ENCODE measurements around the gene SEPTIN11. TPM values are rescaled to one million over a fixed set of nuclear protein-coding genes. Genes with fewer than 3 reads are reported as not detected.

Gene SEPTIN11
- total RNA-seq, 2 donors from 2014 or later: 41.9 to 48.3 TPM

DNA sequence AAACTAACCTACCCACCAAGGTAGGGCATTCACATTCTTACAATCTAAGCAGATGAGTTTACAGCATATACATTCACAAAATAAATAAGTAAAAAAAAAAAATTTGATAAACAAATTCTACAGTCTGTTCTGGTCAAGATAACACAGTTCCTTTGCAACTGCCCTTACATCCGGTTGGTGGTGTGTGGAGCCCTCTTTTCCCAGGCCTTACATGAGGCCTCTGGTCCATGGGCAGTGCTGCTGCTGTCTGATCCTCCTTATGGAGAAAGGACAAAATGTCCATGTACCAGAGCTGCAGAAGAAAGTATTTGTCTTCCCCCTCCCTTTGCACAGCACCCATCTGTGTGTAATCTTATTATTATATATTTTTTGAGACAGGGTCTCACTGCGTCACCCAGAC lies 2.2 kb upstream of the SEPTIN11 start:
- intact Hi-C loops (cut with DNase I): no loop called here
- DNase-seq (peak; percentile 24 to 47 (median 46)), ATAC-seq (no peak)
- Histone ChIP-seq H3K27me3 (no peaks in the 10 kb centered on the region), H3K4me1 (peaks cover 26% of the 10 kb centered on the region), H3K36me3 (replicated peaks in 1 of 2; ENCODE audit: insufficient read depth in 1 of 2, low read depth in 2 of 2) (no peaks in the 10 kb centered on the region), H3K9me3 (no peaks in the 10 kb centered on the region), H3K27ac (no peak overlapping the region), H3K4me3 (no peak overlapping the region)
- TF ChIP-seq, protein P1, sequence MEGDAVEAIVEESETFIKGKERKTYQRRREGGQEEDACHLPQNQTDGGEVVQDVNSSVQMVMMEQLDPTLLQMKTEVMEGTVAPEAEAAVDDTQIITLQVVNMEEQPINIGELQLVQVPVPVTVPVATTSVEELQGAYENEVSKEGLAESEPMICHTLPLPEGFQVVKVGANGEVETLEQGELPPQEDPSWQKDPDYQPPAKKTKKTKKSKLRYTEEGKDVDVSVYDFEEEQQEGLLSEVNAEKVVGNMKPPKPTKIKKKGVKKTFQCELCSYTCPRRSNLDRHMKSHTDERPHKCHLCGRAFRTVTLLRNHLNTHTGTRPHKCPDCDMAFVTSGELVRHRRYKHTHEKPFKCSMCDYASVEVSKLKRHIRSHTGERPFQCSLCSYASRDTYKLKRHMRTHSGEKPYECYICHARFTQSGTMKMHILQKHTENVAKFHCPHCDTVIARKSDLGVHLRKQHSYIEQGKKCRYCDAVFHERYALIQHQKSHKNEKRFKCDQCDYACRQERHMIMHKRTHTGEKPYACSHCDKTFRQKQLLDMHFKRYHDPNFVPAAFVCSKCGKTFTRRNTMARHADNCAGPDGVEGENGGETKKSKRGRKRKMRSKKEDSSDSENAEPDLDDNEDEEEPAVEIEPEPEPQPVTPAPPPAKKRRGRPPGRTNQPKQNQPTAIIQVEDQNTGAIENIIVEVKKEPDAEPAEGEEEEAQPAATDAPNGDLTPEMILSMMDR (IDR thresholded peaks at IDR 0.05): peak in 4 of 7 experiments; percentile 11 to 34 (median 26)
- no peak for TF ChIP-seq POLR2A (IDR thresholded peaks at IDR 0.05)
- 59 to 67% methylated on average over 2 of the region's 2 CpGs for WGBS, 2 donors

DNA sequence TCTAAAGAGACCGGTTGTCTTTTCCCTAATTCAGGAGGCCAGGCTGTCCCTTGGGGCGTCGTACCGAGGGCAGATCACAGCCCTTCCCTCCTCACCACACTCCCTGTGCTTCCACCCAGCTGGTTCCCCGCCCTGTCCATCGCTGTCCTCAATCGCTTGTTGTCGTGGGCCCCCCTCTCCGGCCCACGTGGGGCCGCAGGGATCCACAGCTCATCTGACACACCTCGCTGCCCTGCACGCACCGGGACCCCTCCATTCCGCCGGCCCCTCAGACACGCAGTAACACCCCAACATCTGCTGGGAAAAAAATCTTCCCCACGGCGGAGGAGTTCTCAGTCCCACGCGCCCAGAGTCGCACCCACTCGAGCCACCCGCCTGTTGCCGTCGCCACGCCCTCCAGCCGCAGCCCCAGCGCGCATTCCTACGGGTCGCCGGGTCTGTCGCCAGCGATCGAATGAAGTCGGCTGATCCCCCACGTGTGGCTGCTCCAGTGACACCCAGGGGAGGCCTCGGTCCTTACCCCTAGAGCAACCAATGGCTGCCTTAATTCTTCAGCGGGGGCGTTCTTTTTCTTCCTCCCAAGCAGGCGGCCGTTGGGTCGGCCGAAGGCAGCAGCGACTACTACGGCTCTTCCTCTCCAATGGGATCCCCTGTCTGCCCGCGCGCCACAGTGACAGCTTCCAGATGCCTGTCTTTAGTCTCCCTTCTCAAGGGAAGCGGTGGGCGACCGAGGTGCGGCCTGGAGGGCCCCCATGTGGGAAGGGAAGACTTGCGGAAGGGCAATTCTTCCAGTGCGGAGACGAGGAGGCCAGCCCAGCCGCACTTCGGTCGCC lies 893 bp upstream of the SEPTIN11 start:
- Histone ChIP-seq H3K27me3 (no peaks in the 10 kb centered on the region), H3K27ac (peak overlapping the region; percentile 74 to 84 (median 82)), H3K4me3 (peak overlapping the region; percentile 52 to 69), H3K36me3 (replicated peaks in 1 of 2; ENCODE audit: insufficient read depth in 1 of 2, low read depth in 2 of 2) (no peaks in the 10 kb centered on the region), H3K9me3 (no peaks in the 10 kb centered on the region), H3K4me1 (peaks cover 27% of the 10 kb centered on the region)
- DNase-seq: peak; percentile 67 to 83 (median 80)
- peak in 2 of 3 donors; percentile 11 to 34 for TF ChIP-seq POLR2A (IDR thresholded peaks at IDR 0.05)
- TF ChIP-seq, protein P1 (IDR thresholded peaks at IDR 0.05): no peak
- WGBS, 2 donors: 6 to 7% methylated on average over 40 to 60 of the region's 60 CpGs
- ATAC-seq: peak; percentile 58
- intact Hi-C loops (cut with DNase I): no loop called here

DNA sequence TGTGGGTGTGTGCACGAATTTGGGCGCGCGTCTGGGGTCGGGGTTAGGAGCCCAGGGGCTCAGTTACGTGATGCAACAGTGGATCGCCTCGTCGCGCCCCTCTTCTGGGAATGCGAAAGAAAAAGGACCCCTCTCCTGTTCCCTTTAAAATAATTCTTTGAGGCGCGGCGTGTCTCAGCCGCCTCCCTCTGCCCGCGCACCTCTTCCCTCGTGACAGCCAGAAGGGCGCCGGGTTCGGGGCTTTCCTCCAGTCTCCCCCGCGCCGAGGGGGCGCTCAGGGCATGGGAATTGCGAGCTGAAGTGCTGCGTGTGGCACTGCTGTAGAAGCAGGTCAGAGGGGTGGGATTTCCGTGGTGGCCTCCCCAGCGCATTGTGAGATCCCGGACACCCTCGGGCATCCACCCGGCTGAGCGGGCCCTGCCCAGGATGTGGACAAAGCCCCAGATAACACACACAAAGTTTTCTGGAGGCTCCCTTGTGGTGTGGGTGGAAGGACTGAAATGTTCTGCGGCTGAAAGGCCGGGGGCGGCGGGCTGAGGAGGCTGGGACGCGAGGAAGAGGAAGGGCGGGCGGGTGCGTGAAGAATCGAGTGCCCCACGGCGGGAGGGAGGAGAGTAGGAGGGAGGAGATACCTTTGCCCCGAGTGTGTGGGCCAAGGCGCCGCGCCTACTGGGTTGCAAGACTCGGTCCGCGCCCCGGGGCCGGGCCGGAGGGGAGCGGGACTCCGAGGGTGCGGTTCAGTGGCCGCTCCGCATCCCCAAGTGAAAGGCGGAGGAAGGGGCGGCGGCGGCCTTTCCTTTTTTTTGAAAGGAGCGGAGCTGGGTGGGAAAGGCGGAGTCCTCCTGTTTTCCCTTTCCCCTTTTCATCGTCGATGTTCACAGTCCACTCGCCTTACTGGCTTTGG lies 752 bp downstream of the SEPTIN11 start:
- H3K36me3 ChIP-seq (replicated peaks in 1 of 2; ENCODE audit: insufficient read depth in 1 of 2, low read depth in 2 of 2): no peaks in the 10 kb centered on the region
- H3K4me1 ChIP-seq: peaks cover 27% of the 10 kb centered on the region
- H3K4me3 ChIP-seq: peak overlapping the region; percentile 52 to 69
- H3K9me3 ChIP-seq: no peaks in the 10 kb centered on the region
- ATAC-seq (peak; percentile 16), DNase-seq (peak; percentile 43 to 57 (median 48))
- WGBS, 2 donors: 0 to 1% methylated on average over 63 to 69 of the region's 69 CpGs
- no peak for TF ChIP-seq POLR2A (IDR thresholded peaks at IDR 0.05)
- TF ChIP-seq, protein P1 (IDR thresholded peaks at IDR 0.05): no peak
- H3K27me3 ChIP-seq: no peaks in the 10 kb centered on the region
- peak overlapping the region; percentile 74 to 84 (median 82) for H3K27ac ChIP-seq
- intact Hi-C loops (cut with DNase I): no loop called here

DNA sequence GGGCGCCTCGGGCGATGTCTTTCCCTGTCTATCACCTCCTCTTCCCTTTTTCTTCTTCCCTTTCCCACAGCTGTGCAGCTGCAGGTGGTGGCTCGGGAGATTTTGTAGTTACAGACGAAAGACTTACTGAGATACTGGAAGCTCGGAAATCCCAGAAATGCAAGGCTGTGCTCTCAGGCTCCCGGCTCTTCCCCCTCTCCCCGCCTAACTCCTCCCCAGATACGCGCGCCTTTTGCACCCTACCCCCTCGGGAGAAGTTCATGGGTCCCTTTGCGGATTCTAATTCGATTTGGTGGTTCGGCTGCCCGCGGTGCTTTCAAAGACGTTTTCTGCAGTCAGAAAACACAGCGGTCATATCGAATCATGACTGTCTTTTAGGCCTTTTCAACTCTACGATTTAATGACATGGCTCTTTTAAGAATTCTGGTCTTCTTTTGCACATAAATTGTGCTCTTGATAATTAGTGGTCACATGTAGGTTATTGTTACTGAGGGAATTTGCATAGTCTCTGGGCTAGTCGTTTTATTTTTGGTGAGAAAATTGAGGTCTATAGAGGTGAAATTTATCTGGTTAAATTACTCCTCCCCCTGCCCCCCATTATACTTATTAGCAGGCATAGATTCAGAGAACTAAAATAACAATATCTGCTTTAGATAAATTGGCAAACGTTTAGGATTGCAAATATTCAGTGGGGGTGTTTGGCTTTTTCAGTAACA lies 1.6 kb downstream of the SEPTIN11 start:
- DNase-seq (peak in 1 of 4 donors; percentile 13), ATAC-seq (no peak)
- H3K27ac ChIP-seq: peak overlapping the region in 3 of 4 donors; percentile 80 to 84 (median 83)
- TF ChIP-seq, protein P1 (IDR thresholded peaks at IDR 0.05): no peak
- TF ChIP-seq POLR2A (IDR thresholded peaks at IDR 0.05): no peak
- H3K4me1 ChIP-seq: peaks cover 27% of the 10 kb centered on the region
- H3K36me3 ChIP-seq (replicated peaks in 1 of 2; ENCODE audit: insufficient read depth in 1 of 2, low read depth in 2 of 2): no peaks in the 10 kb centered on the region
- intact Hi-C loops (cut with DNase I): no loop called here
- WGBS, 2 donors: 1 to 2% methylated on average over 23 of the region's 23 CpGs
- no peaks in the 10 kb centered on the region for H3K27me3 ChIP-seq
- H3K4me3 ChIP-seq: peak overlapping the region; percentile 52 to 69
- H3K9me3 ChIP-seq: no peaks in the 10 kb centered on the region
